ENCODE data around the gene ATP5MG.

- TF ChIP-seq POLR2A (IDR thresholded peaks at IDR 0.05): no peak
- no peak for TF ChIP-seq CTCF (IDR thresholded peaks at IDR 0.05)
- no peak for TF ChIP-seq POLR2AphosphoS5 (IDR thresholded peaks at IDR 0.05)
- TF ChIP-seq EP300 (IDR thresholded peaks at IDR 0.05): no peak
Observed at GRCh38 chr11:118434553-118435289, 33.3 kb downstream of the ATP5MG start.

All from suprapubic skin (tissue), 4 donors.